ENCODE results near the gene TET3. TPM values are rescaled to one million over a fixed set of nuclear protein-coding genes. Genes with fewer than 3 reads are reported as not detected.

Gene TET3
- total and polyA plus RNA-seq, 2 of the 8 experiments (the other 6 are each of a cell fraction or from before 2014, with no cell fraction given) = 4.5 to 21.1 TPM

GRCh38 chr2:74028290-74028689, 43.6 kb downstream of the TET3 start:
- no peak overlapping the region for H3K18ac ChIP-seq (ENCODE audit: extremely low read depth, low read length)
- H4K5ac ChIP-seq (ENCODE audit: insufficient read length, low read depth, low read length) = no peak overlapping the region
- H4K91ac ChIP-seq (replicated peaks; ENCODE audit: insufficient read length, low read length) = no peak overlapping the region
- no peak overlapping the region for H3K9ac ChIP-seq (replicated peaks in 1 of 4; ENCODE audit: extremely low read depth in 1 of 4, low read depth in 3 of 4, low read length in 3 of 4)
- H2BK12ac ChIP-seq (ENCODE audit: low read depth, low read length) = no peak overlapping the region
- peaks cover 13% of the 10 kb centered on the region for H3K79me1 ChIP-seq (ENCODE audit: low read depth, low read length)
- H3K14ac ChIP-seq (ENCODE audit: insufficient read length) = no peak overlapping the region
- no peak overlapping the region for H2BK120ac ChIP-seq (replicated peaks; ENCODE audit: low read depth, low read length)
- H3K36me3 ChIP-seq (ENCODE audit: control insufficient read depth in 2 of 4, insufficient read depth in 4 of 4, low read length in 3 of 4) = no peaks in the 10 kb centered on the region
- no peak overlapping the region for H3K4me3 ChIP-seq (ENCODE audit: extremely low read depth in 1 of 4, insufficient read depth in 2 of 4, low read depth in 3 of 4, low read length in 4 of 4)
- H3K23ac ChIP-seq (ENCODE audit: insufficient read length) = no peak overlapping the region
- DNase-seq (ENCODE audit: low read depth in 1 of 2, low spot score in 2 of 2) (no peak), FAIRE-seq (no peak)
- peaks cover 0 to 7% of the 10 kb centered on the region in 2 experiments; a peak in 1 of 4 replicates for H3K9me3 ChIP-seq (ENCODE audit: insufficient read depth in 2 of 2, low read depth in 1 of 2, low read length in 1 of 2)
- no peak overlapping the region for H2BK5ac ChIP-seq (ENCODE audit: low read depth, low read length)
- H2AK5ac ChIP-seq (ENCODE audit: low read depth, low read length) = no peak overlapping the region
- no peaks in the 10 kb centered on the region for H3K23me2 ChIP-seq (ENCODE audit: low read depth, low read length)
- H3K27me3 ChIP-seq (replicated peaks in 1 of 4; ENCODE audit: control insufficient read depth in 3 of 4, extremely low read depth in 1 of 4, insufficient read depth in 3 of 4, low read length in 3 of 4) = no peaks in the 10 kb centered on the region
- CTCF ChIA-PET (ENCODE audit: partially characterized antibody) = interaction anchor here (1.1 kb wide), 1 partner anchor 24 kb away, joined by 3 read pairs; no protein-coding TSS in a partner anchor
- H3K4me2 ChIP-seq (ENCODE audit: insufficient read depth in 1 of 2, low read depth in 2 of 2, low read length in 2 of 2) = no peak overlapping the region
- H2BK15ac ChIP-seq (ENCODE audit: low read length) = no peak overlapping the region
- H3K27ac ChIP-seq (ENCODE audit: low read depth, low read length) = no peak overlapping the region
- H3K56ac ChIP-seq (replicated peaks; ENCODE audit: insufficient read length, low read depth, low read length) = no peak overlapping the region
- POLR2A ChIA-PET (ENCODE audit: partially characterized antibody) = no interaction called here
- no peak overlapping the region for H2BK20ac ChIP-seq (ENCODE audit: low read length)
- no peak overlapping the region for H3K4ac ChIP-seq (replicated peaks; ENCODE audit: insufficient read length, low read depth, low read length)
- H3K79me2 ChIP-seq (ENCODE audit: control insufficient read depth in 1 of 2, insufficient read depth in 2 of 2, low read length in 2 of 2) = peaks cover 0 to 73% of the 10 kb centered on the region in 2 experiments; a peak in 3 of 4 replicates
- peaks cover 0 to 5% of the 10 kb centered on the region in 2 experiments for H4K20me1 ChIP-seq (replicated peaks in 1 of 2; ENCODE audit: control insufficient read depth in 1 of 2, insufficient read depth in 2 of 2, low read length in 2 of 2)
- no peak overlapping the region for H4K8ac ChIP-seq (ENCODE audit: extremely low read depth, insufficient read depth, low read length)
- H2AFZ ChIP-seq (ENCODE audit: low read length) = no peak overlapping the region
- H3K4me1 ChIP-seq (replicated peaks in 1 of 4; ENCODE audit: control insufficient read depth in 3 of 4, insufficient read depth in 4 of 4, low read length in 3 of 4) = peaks cover 20 to 36% (median 26%) of the 10 kb centered on the region in 4 experiments
- TF ChIP-seq SAP30 (IDR thresholded peaks at IDR 0.05; ENCODE audit: insufficient read depth, insufficient replicate concordance, low read length) = no peak
- TF ChIP-seq TEAD4 (IDR thresholded peaks at IDR 0.05; ENCODE audit: low read depth, low read length) = no peak
- TF ChIP-seq CREB1 (IDR thresholded peaks at IDR 0.05) = no peak
- TF ChIP-seq, protein P1, sequence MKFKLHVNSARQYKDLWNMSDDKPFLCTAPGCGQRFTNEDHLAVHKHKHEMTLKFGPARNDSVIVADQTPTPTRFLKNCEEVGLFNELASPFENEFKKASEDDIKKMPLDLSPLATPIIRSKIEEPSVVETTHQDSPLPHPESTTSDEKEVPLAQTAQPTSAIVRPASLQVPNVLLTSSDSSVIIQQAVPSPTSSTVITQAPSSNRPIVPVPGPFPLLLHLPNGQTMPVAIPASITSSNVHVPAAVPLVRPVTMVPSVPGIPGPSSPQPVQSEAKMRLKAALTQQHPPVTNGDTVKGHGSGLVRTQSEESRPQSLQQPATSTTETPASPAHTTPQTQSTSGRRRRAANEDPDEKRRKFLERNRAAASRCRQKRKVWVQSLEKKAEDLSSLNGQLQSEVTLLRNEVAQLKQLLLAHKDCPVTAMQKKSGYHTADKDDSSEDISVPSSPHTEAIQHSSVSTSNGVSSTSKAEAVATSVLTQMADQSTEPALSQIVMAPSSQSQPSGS (IDR thresholded peaks at IDR 0.05; ENCODE audit: low read length) = no peak
- no peak for TF ChIP-seq TCF12 (IDR thresholded peaks at IDR 0.05; ENCODE audit: low read depth, low read length)
- TF ChIP-seq NANOG (IDR thresholded peaks at IDR 0.05; ENCODE audit: insufficient read depth, low read depth, low read length, poor library complexity, severe bottlenecking) = no peak
- no peak for TF ChIP-seq EGR1 (IDR thresholded peaks at IDR 0.05; ENCODE audit: borderline replicate concordance, low read depth, low read length)
- no peak for TF ChIP-seq GTF2F1 (IDR thresholded peaks at IDR 0.05; ENCODE audit: borderline replicate concordance, low read depth, low read length)
- TF ChIP-seq CHD2 (IDR thresholded peaks at IDR 0.05; ENCODE audit: low read length) = no peak
- no peak for TF ChIP-seq HDAC2 (IDR thresholded peaks at IDR 0.05; ENCODE audit: borderline replicate concordance in 1 of 2, low read depth in 2 of 2, low read length in 2 of 2)
- TF ChIP-seq ASH2L (IDR thresholded peaks at IDR 0.05; ENCODE audit: low read length) = no peak
- no peak for TF ChIP-seq JUN (IDR thresholded peaks at IDR 0.05; ENCODE audit: low read depth, low read length)
- TF ChIP-seq TBP (IDR thresholded peaks at IDR 0.05; ENCODE audit: low read depth, low read length) = no peak
- TF ChIP-seq BCL11A (IDR thresholded peaks at IDR 0.05; ENCODE audit: low read depth in 2 of 2, low read length in 2 of 2) = no peak

All from H1 (cell line).